ENCODE results near the gene LYPD5.
"Not testable (repeated sequence)": the region's sequence is repeated elsewhere in the genome, so short reads cannot be mapped to it uniquely, and the experiment has no call there.

LYPD5 gene

GRCh38 chr19:43806401-43806800 lies 4.2 kb upstream of the LYPD5 start:
- DNase-seq (ENCODE audit: low spot score): not testable (repeated sequence)

- no peak for DNase-seq (ENCODE audit: low spot score)
Measured at GRCh38 chr19:43804432-43804831, 2.2 kb upstream of the LYPD5 start.

- no peak for DNase-seq (ENCODE audit: low spot score)
Measured at GRCh38 chr19:43799502-43800142, 2.6 kb downstream of the LYPD5 start.

- DNase-seq (ENCODE audit: low spot score): no peak
Measured at GRCh38 chr19:43798546-43799409, 3.5 kb downstream of the LYPD5 start.

GRCh38 chr19:43798026-43798545 lies 4.2 kb downstream of the LYPD5 start:
- no peak for DNase-seq (ENCODE audit: low spot score)

- DNase-seq (ENCODE audit: low spot score): no peak
Measured at GRCh38 chr19:43797556-43797955, 4.7 kb downstream of the LYPD5 start.

GRCh38 chr19:43797118-43797517 lies 5.1 kb downstream of the LYPD5 start:
- no peak for DNase-seq (ENCODE audit: low spot score)

GRCh38 chr19:43790587-43790986 lies 11.7 kb downstream of the LYPD5 start:
- no peak for DNase-seq (ENCODE audit: low spot score)

GRCh38 chr19:43789029-43789428 lies 13.2 kb downstream of the LYPD5 start:
- no peak for DNase-seq (ENCODE audit: low spot score)

- DNase-seq (ENCODE audit: low spot score): no peak
Measured at GRCh38 chr19:43786665-43787064, 15.6 kb downstream of the LYPD5 start.

GRCh38 chr19:43784981-43785808 lies 17.1 kb downstream of the LYPD5 start:
- peak; percentile 55 for DNase-seq (ENCODE audit: low spot score)

GRCh38 chr19:43784241-43784980 lies 17.8 kb downstream of the LYPD5 start:
- DNase-seq (ENCODE audit: low spot score): no peak

- DNase-seq (ENCODE audit: low spot score): no peak
Measured at GRCh38 chr19:43783636-43784035, 18.6 kb downstream of the LYPD5 start.

GRCh38 chr19:43782689-43783231 lies 19.5 kb downstream of the LYPD5 start:
- no peak for DNase-seq (ENCODE audit: low spot score)

- no peak for DNase-seq (ENCODE audit: low spot score)
Measured at GRCh38 chr19:43782311-43782660, 20.0 kb downstream of the LYPD5 start.

GRCh38 chr19:43781630-43782310 lies 20.5 kb downstream of the LYPD5 start:
- no peak for DNase-seq (ENCODE audit: low spot score)

- no peak for DNase-seq (ENCODE audit: low spot score)
Measured at GRCh38 chr19:43780706-43781525, 21.3 kb downstream of the LYPD5 start, which contains the start of gene KCNN4. Gene KCNN4 (minus strand): TSS chr19:43780973. CDS start chr19:43780861, 112 bp downstream.

- DNase-seq (ENCODE audit: low spot score): no peak
Measured at GRCh38 chr19:43779820-43780219, 22.4 kb downstream of the LYPD5 start.

- DNase-seq (ENCODE audit: low spot score): no peak
Measured at GRCh38 chr19:43779147-43779819, 23.0 kb downstream of the LYPD5 start.

Data from globus pallidus (tissue), 1 donor.